Measurements from ENCODE around the gene OXNAD1.

Gene OXNAD1, protein sequence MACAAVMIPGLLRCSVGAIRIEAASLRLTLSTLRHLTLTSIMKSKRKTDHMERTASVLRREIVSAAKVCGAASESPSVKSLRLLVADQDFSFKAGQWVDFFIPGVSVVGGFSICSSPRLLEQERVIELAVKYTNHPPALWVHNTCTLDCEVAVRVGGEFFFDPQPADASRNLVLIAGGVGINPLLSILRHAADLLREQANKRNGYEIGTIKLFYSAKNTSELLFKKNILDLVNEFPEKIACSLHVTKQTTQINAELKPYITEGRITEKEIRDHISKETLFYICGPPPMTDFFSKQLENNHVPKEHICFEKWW

DNA sequence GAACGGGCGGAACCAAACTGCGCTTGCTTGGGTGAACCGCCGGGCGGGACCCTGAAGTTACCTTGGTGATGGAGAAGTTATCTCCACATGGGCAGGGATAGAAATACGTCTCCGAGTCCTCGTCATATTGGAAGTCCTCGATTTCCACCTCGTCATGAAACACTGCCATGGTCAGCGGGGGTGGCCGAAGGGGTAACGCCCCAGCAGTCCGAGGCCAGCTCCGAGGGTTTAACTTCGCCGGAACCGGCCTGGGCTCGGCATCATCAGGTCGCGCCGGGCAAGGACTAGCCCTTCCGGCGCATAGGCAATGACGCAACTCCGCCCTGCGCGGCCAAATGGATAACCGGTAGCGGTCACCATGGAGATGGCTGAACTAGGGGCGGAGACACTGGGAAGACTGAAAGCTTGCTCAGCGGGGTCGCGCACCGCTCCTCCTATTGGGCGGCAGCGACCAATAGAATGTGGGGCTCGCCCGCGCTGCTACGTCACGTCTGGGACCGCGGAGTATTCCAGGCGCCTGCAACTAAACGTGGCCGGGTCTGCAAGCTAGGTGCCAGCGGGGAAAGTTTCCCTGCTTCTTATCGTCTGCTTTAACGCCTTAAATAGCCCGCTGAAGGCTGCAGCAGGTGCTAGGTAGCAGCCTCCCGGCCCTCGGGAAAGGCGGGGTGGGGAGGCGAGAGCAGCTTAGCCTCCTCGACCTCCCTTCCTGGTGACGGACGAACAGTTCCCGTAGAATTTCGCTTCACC lies at the start of gene OXNAD1, which contains the start of gene DPH3:
Gene OXNAD1, plus strand, starts transcription at position 505 of the 747 bp plus-strand sequence. CDS start 5,741 bp downstream, outside the sequence.
Gene DPH3, minus strand, starts transcription at position 236 of the 747 bp plus-strand sequence. Its CDS starts 67 bp downstream, at position 169.
- H3K27ac ChIP-seq: peak within 1 kb of the TSS; percentile 64
- peak; percentile 97 for DNase-seq (ENCODE audit: low read depth, low spot score)

DNA sequence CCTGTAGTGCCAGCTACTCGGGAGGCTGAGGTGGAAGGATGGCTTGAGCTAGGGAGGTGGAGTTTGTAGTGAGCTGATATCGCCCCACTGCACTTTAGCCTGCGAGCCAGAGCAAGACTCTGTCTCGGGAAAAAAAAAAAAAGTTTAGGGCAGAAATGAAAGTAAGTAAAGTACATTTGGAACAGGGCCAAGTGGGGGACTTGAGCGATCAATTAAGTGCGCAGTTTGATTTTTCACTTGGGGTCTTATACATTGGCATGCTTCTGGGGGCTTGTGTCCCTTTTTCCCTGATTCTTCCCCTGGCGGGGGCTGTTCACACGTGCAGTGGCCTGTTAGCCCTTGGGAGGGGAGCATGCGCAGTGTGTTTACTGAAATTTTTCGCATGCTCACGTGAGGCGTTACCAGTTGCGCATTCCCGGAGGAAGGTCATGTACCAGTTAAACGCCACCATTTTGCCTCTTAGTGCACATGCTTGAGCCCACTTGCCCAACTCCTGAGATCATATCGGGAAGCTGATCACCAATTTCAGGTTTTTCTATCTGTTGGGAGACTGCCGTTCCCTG lies 48.6 kb upstream of the OXNAD1 start:
- DNase-seq (ENCODE audit: low read depth, low spot score): no peak
- no peak overlapping the region for H3K27ac ChIP-seq

- H3K27ac ChIP-seq: no peak overlapping the region
- DNase-seq (ENCODE audit: low read depth, low spot score): no peak
Measured at GRCh38 chr3:16219777-16220176, 45.2 kb upstream of the OXNAD1 start.

- no peak overlapping the region for H3K27ac ChIP-seq
- DNase-seq (ENCODE audit: low read depth, low spot score): no peak
Measured at GRCh38 chr3:16221990-16222389, 43.0 kb upstream of the OXNAD1 start.

GRCh38 chr3:16222547-16222946 lies 42.5 kb upstream of the OXNAD1 start:
- no peak overlapping the region for H3K27ac ChIP-seq
- DNase-seq (ENCODE audit: low read depth, low spot score): no peak

DNA sequence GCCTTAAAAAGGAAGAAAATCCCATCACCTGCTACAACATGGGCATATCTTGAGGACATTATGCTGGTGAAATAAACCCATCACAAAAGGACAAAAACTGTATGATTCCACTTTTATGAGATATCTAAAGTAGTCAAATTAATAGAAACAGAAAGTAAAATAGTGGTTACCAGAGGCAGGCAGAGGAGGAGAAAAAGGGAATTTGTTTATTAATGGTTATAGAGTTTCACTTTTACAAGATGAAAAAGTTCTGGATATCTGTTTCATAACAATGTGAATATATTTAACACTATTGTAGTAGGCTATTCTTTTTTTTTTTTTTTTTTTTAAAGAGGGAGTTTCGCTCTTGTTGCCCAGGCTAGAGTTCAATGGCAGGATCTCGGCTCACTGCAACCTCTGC lies 40.7 kb upstream of the OXNAD1 start:
- no peak for DNase-seq (ENCODE audit: low read depth, low spot score)
- no peak overlapping the region for H3K27ac ChIP-seq

- no peak for DNase-seq (ENCODE audit: low read depth, low spot score)
- no peak overlapping the region for H3K27ac ChIP-seq
Measured at GRCh38 chr3:16227566-16227965, 37.4 kb upstream of the OXNAD1 start.

- no peak overlapping the region for H3K27ac ChIP-seq
- no peak for DNase-seq (ENCODE audit: low read depth, low spot score)
Measured at GRCh38 chr3:16229681-16230080, 35.3 kb upstream of the OXNAD1 start.

GRCh38 chr3:16231983-16232382 lies 33.0 kb upstream of the OXNAD1 start:
- no peak for DNase-seq (ENCODE audit: low read depth, low spot score)
- H3K27ac ChIP-seq: no peak overlapping the region

DNA sequence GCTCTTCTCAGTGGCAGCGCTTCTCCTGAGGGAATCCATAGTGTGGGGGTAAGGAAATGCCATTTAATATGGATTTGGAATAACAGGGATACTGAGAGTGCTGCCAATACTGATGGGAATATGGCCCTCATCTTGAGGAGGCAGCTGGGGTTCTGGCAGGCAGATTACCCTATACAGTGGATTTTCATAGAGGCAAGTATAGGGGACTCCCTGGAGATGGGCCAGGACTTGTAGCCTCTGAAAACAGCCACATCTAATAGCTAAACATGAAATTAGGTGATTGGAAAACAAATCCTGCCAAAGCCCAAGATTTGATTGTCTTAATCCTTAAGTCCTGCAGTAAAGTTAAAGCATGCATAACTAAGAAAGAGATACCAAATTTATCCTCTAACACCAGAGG lies 31.2 kb upstream of the OXNAD1 start:
- no peak for DNase-seq (ENCODE audit: low read depth, low spot score)
- no peak overlapping the region for H3K27ac ChIP-seq

DNA sequence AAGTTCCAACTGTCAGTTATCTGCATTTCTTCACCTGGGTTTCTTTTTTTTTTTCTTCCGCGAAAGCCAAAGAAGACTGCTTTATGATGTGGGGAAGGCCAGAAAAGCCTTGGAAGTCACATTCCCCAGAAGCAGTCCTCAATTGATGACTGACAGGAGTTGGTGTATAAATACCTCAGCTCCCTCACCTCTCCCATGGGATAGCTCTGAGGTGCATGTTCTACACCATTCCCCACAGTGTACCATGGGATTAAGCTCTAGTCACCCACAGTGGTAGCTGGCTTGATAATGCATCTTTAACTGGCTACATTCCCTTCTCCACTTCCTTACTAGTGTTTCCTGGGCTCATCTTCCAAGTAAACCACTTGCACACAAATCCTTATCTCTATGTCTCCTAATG lies 30.7 kb upstream of the OXNAD1 start:
- no peak overlapping the region for H3K27ac ChIP-seq
- DNase-seq (ENCODE audit: low read depth, low spot score): no peak

- no peak for DNase-seq (ENCODE audit: low read depth, low spot score)
- H3K27ac ChIP-seq: no peak overlapping the region
Measured at GRCh38 chr3:16236030-16236639, 28.9 kb upstream of the OXNAD1 start.

- H3K27ac ChIP-seq: no peak overlapping the region
- no peak for DNase-seq (ENCODE audit: low read depth, low spot score)
Measured at GRCh38 chr3:16236856-16237393, 28.1 kb upstream of the OXNAD1 start.

- no peak overlapping the region for H3K27ac ChIP-seq
- no peak for DNase-seq (ENCODE audit: low read depth, low spot score)
Measured at GRCh38 chr3:16239086-16239770, 25.8 kb upstream of the OXNAD1 start.

GRCh38 chr3:16239780-16240179 lies 25.2 kb upstream of the OXNAD1 start:
- H3K27ac ChIP-seq: no peak overlapping the region

DNA sequence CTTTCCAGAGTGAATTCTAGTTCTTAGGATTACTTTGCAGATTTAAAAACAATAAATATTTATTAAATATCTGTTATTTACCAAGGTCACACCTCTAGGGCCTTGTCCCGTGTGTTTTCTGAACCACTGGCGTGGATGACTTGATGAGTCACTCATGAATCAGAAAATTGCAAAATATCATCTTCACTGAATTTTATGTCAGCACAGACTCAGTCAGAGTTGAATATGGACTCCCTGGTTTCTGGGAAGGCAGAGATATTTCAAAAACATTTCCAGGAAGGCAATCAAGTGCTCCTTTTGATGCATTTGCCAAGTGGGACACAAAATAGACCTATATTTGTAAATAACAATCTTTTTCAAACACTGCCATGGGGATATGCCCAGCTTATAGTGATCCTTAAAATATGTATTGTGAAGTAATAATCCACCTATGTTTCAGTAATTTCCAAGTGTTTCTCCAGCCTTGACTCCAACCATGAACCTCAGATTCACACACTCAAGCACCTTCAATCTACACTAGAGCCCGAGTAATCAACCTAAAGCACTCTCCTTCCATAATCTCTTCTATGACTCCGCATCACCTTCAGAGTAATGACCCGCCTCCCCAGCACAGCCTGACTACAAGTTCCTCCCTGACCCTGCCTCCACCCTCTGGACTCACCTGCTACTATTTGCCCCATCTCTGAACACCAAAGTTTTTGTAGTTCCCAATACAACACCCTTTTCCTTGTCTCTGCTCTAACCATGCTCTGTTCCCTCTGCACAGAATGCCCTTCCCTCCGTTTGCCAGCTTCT lies 24.6 kb upstream of the OXNAD1 start:
- no peak overlapping the region for H3K27ac ChIP-seq
- DNase-seq (ENCODE audit: low read depth, low spot score): no peak

More at GRCh38 chr3:16239780-16240179, 25.2 kb upstream of the OXNAD1 start:
- DNase-seq (ENCODE audit: low read depth, low spot score): no peak

- no peak overlapping the region for H3K27ac ChIP-seq
- DNase-seq (ENCODE audit: low read depth, low spot score): no peak
Measured at GRCh38 chr3:16241225-16241624, 23.8 kb upstream of the OXNAD1 start.

- H3K27ac ChIP-seq: no peak overlapping the region
- DNase-seq (ENCODE audit: low read depth, low spot score): no peak
Measured at GRCh38 chr3:16242177-16242576, 22.8 kb upstream of the OXNAD1 start.
